Measurements from ENCODE around the gene NAGK. TPM values are rescaled to one million over a fixed set of nuclear protein-coding genes. Genes with fewer than 3 reads are reported as not detected.

The NAGK gene
- total and polyA plus RNA-seq, 2 of the 8 experiments (the other 6 are each of a cell fraction or from before 2014, with no cell fraction given): 57.9 to 59.9 TPM

DNA sequence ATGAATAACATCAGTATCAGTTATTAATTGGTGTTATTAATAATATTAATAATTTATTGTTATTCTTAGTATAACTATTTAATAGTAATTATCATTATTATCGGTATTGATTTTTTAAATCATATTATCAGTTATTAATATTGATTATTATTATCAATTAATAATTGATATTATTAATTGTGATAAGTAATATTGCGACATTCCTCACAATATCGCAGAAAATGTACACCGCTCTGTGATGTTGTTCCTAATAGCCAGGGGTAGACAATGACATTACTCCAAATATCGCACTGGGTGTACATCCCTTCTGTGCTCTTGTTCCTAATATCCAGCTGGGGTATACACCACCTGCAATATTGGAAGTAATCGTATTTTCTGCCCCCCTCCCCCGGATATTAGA is 23.3 kb upstream of the NAGK start:
- CTCF ChIA-PET (ENCODE audit: partially characterized antibody): no interaction called here
- Histone ChIP-seq H3K36me3 (ENCODE audit: control insufficient read depth in 2 of 4, insufficient read depth in 4 of 4, low read length in 3 of 4) (no peaks in the 10 kb centered on the region), H3K4me2 (ENCODE audit: insufficient read depth in 1 of 2, low read depth in 2 of 2, low read length in 2 of 2) (no peak overlapping the region), H3K79me1 (ENCODE audit: low read depth, low read length) (no peaks in the 10 kb centered on the region), H4K5ac (ENCODE audit: insufficient read length, low read depth, low read length) (no peak overlapping the region), H2AFZ (ENCODE audit: low read length) (no peak overlapping the region), H4K20me1 (replicated peaks in 1 of 2; ENCODE audit: control insufficient read depth in 1 of 2, insufficient read depth in 2 of 2, low read length in 2 of 2) (no peaks in the 10 kb centered on the region), H2AK5ac (ENCODE audit: low read depth, low read length) (no peak overlapping the region), H4K8ac (ENCODE audit: extremely low read depth, insufficient read depth, low read length) (no peak overlapping the region), H3K27ac (ENCODE audit: low read depth, low read length) (no peak overlapping the region), H2BK120ac (replicated peaks; ENCODE audit: low read depth, low read length) (no peak overlapping the region), H3K14ac (ENCODE audit: insufficient read length) (no peak overlapping the region), H4K91ac (replicated peaks; ENCODE audit: insufficient read length, low read length) (no peak overlapping the region), H3K23ac (ENCODE audit: insufficient read length) (no peak overlapping the region), H3K9me3 (ENCODE audit: insufficient read depth in 2 of 2, low read depth in 1 of 2, low read length in 1 of 2) (no peaks in the 10 kb centered on the region), H3K56ac (replicated peaks; ENCODE audit: insufficient read length, low read depth, low read length) (no peak overlapping the region), H3K18ac (ENCODE audit: extremely low read depth, low read length) (no peak overlapping the region), H3K9ac (replicated peaks in 1 of 4; ENCODE audit: extremely low read depth in 1 of 4, low read depth in 3 of 4, low read length in 3 of 4) (no peak overlapping the region), H3K79me2 (ENCODE audit: control insufficient read depth in 1 of 2, insufficient read depth in 2 of 2, low read length in 2 of 2) (no peaks in the 10 kb centered on the region), H3K4ac (replicated peaks; ENCODE audit: insufficient read length, low read depth, low read length) (no peak overlapping the region), H2BK5ac (ENCODE audit: low read depth, low read length) (no peak overlapping the region), H2BK12ac (ENCODE audit: low read depth, low read length) (no peak overlapping the region), H3K23me2 (ENCODE audit: low read depth, low read length) (no peaks in the 10 kb centered on the region), H3K4me3 (ENCODE audit: extremely low read depth in 1 of 4, insufficient read depth in 2 of 4, low read depth in 3 of 4, low read length in 4 of 4) (no peak overlapping the region), H2BK15ac (ENCODE audit: low read length) (no peak overlapping the region), H3K4me1 (replicated peaks in 1 of 4; ENCODE audit: control insufficient read depth in 3 of 4, insufficient read depth in 4 of 4, low read length in 3 of 4) (no peaks in the 10 kb centered on the region), H2BK20ac (ENCODE audit: low read length) (no peak overlapping the region), H3K27me3 (replicated peaks in 1 of 4; ENCODE audit: control insufficient read depth in 3 of 4, extremely low read depth in 1 of 4, insufficient read depth in 3 of 4, low read length in 3 of 4) (no peaks in the 10 kb centered on the region)
- FAIRE-seq: no peak
- no peak for DNase-seq (ENCODE audit: low read depth in 1 of 2, low spot score in 2 of 2)
- POLR2A ChIA-PET (ENCODE audit: partially characterized antibody): no interaction called here
- 88% methylated on average over 7 of the region's 7 CpGs; no CpG with 5 or more reads in 1 of the 2 experiments for WGBS, 2 experiments (ENCODE audit: extremely low coverage in 1 of 2, insufficient coverage in 1 of 2, insufficient read length in 1 of 2, insufficient replicate concordance in 2 of 2, low coverage in 1 of 2, low lambda C conversion rate in 2 of 2, missing lambda C conversion rate in 1 of 2)
- no peak for TF ChIP-seq TBP (IDR thresholded peaks at IDR 0.05; ENCODE audit: low read depth, low read length)
- no peak for TF ChIP-seq CHD1 (IDR thresholded peaks at IDR 0.05; ENCODE audit: low read depth, low read length)
- no peak for TF ChIP-seq HDAC6 (IDR thresholded peaks at IDR 0.05; ENCODE audit: low read depth, low read length)
- no peak for TF ChIP-seq SAP30 (IDR thresholded peaks at IDR 0.05; ENCODE audit: insufficient read depth, insufficient replicate concordance, low read length)
- TF ChIP-seq CTBP2 (IDR thresholded peaks at IDR 0.05; ENCODE audit: borderline replicate concordance, insufficient read depth, insufficient read length, low read length): no peak
- no peak for TF ChIP-seq CBX8 (IDR thresholded peaks at IDR 0.05; ENCODE audit: borderline replicate concordance, low read depth, low read length)
- TF ChIP-seq TEAD4 (IDR thresholded peaks at IDR 0.05; ENCODE audit: low read depth, low read length): no peak
- no peak for TF ChIP-seq KDM5A (IDR thresholded peaks at IDR 0.05; ENCODE audit: low read length)
- no peak for TF ChIP-seq YY1 (IDR thresholded peaks at IDR 0.05; ENCODE audit: low read depth, low read length)

All from H1 (cell line).